ENCODE data around the gene DGAT2L6. TPM values are rescaled to one million over a fixed set of nuclear protein-coding genes. Genes with fewer than 3 reads are reported as not detected.

DGAT2L6 gene
- polyA plus RNA-seq, 1 of the 3 experiments (the other 2 are of a cell fraction) = 0.05 TPM

GRCh38 chrX:70252491-70252890 is 75.2 kb downstream of the DGAT2L6 start:
- TF ChIP-seq USF1 (IDR thresholded peaks at IDR 0.05; ENCODE audit: borderline replicate concordance, low read depth) (no peak), FOXM1 (IDR thresholded peaks at IDR 0.05; ENCODE audit: low read depth) (no peak), MAX (IDR thresholded peaks at IDR 0.05; ENCODE audit: low read depth) (no peak)
- Histone ChIP-seq H3K27me3 (ENCODE audit: insufficient read depth) (no peaks in the 10 kb centered on the region), H3K9me3 (no peaks in the 10 kb centered on the region), H2AFZ (ENCODE audit: low read depth) (no peak overlapping the region), H3K9ac (no peak overlapping the region), H3K4me2 (no peak overlapping the region), H3K27ac (ENCODE audit: low read depth in 2 of 2, low read length in 1 of 2) (no peak overlapping the region), H3K36me3 (replicated peaks in 1 of 2; ENCODE audit: control insufficient read depth in 1 of 2, insufficient read depth in 2 of 2, low read length in 1 of 2) (no peaks in the 10 kb centered on the region), H3F3A (replicated peaks; ENCODE audit: insufficient read depth) (no peaks in the 10 kb centered on the region), H3K79me2 (ENCODE audit: insufficient read depth) (no peaks in the 10 kb centered on the region), H3K9me2 (no peaks in the 10 kb centered on the region), H4K20me1 (ENCODE audit: insufficient read depth) (no peaks in the 10 kb centered on the region), H3K4me1 (ENCODE audit: control insufficient read depth in 1 of 2, insufficient read depth in 2 of 2, low read depth in 1 of 2, low read length in 1 of 2) (no peaks in the 10 kb centered on the region), H3K4me3 (ENCODE audit: low read depth in 2 of 2, low read length in 1 of 2) (no peak overlapping the region)
- POLR2A ChIA-PET = no interaction called here
- DNase-seq = no peak
- CTCF ChIA-PET = no interaction called here
- WGBS (ENCODE audit: low lambda C conversion rate) = 2% methylated on average over 2 of the region's 2 CpGs

- Histone ChIP-seq H3K27ac (ENCODE audit: low read depth in 2 of 2, low read length in 1 of 2) (no peak overlapping the region), H3K4me2 (no peak overlapping the region), H3K9me2 (no peaks in the 10 kb centered on the region), H2AFZ (ENCODE audit: low read depth) (no peak overlapping the region), H3K4me1 (ENCODE audit: control insufficient read depth in 1 of 2, insufficient read depth in 2 of 2, low read depth in 1 of 2, low read length in 1 of 2) (no peaks in the 10 kb centered on the region), H3K9ac (no peak overlapping the region), H3K9me3 (no peaks in the 10 kb centered on the region), H3K36me3 (replicated peaks in 1 of 2; ENCODE audit: control insufficient read depth in 1 of 2, insufficient read depth in 2 of 2, low read length in 1 of 2) (no peaks in the 10 kb centered on the region), H4K20me1 (ENCODE audit: insufficient read depth) (no peaks in the 10 kb centered on the region), H3K79me2 (ENCODE audit: insufficient read depth) (no peaks in the 10 kb centered on the region), H3K4me3 (ENCODE audit: low read depth in 2 of 2, low read length in 1 of 2) (no peak overlapping the region), H3F3A (replicated peaks; ENCODE audit: insufficient read depth) (no peaks in the 10 kb centered on the region), H3K27me3 (ENCODE audit: insufficient read depth) (no peaks in the 10 kb centered on the region)
- 25% methylated on average over 3 of the region's 3 CpGs for WGBS (ENCODE audit: low lambda C conversion rate)
- no peak for DNase-seq
- ChIA-PET CTCF (no interaction called here), POLR2A (no interaction called here)
- no peak for TF ChIP-seq CHD2 (IDR thresholded peaks at IDR 0.05; ENCODE audit: low read length, partially characterized antibody)
- no peak for TF ChIP-seq ELF1 (IDR thresholded peaks at IDR 0.05)
- TF ChIP-seq EZH2phosphoT487 (IDR thresholded peaks at IDR 0.05; ENCODE audit: borderline replicate concordance, low read depth) = no peak
- no peak for TF ChIP-seq FOSL2 (IDR thresholded peaks at IDR 0.05; ENCODE audit: borderline replicate concordance, low read depth)
- TF ChIP-seq RCOR1 (IDR thresholded peaks at IDR 0.05; ENCODE audit: low read length) = no peak
- no peak for TF ChIP-seq ZBTB33 (IDR thresholded peaks at IDR 0.05; ENCODE audit: borderline replicate concordance, low read depth)
- TF ChIP-seq IRF3 (IDR thresholded peaks at IDR 0.05; ENCODE audit: low read depth, low read length) = no peak
- no peak for TF ChIP-seq RXRA (IDR thresholded peaks at IDR 0.05; ENCODE audit: borderline replicate concordance, low read depth)
- TF ChIP-seq GATA2 (CRISPR knock-in tag; IDR thresholded peaks at IDR 0.05) = no peak
- no peak for TF ChIP-seq FOXJ3 (CRISPR knock-in tag; IDR thresholded peaks at IDR 0.05)
- TF ChIP-seq SIN3A (IDR thresholded peaks at IDR 0.05; ENCODE audit: borderline replicate concordance, low read depth, low read length) = no peak
- no peak for TF ChIP-seq JUND (IDR thresholded peaks at IDR 0.05)
- TF ChIP-seq GABPA (IDR thresholded peaks at IDR 0.05; ENCODE audit: low read depth) = no peak
- TF ChIP-seq SMC3 (IDR thresholded peaks at IDR 0.05; ENCODE audit: low read depth, low read length) = no peak
- TF ChIP-seq TEAD4 (IDR thresholded peaks at IDR 0.05; ENCODE audit: borderline replicate concordance, insufficient read depth) = no peak
- no peak for TF ChIP-seq POLR2AphosphoS5 (IDR thresholded peaks at IDR 0.05; ENCODE audit: low read depth, low read length)
- TF ChIP-seq MAX (IDR thresholded peaks at IDR 0.05; ENCODE audit: low read depth) = no peak
- TF ChIP-seq PBX3 (IDR thresholded peaks at IDR 0.05) = no peak
- no peak for TF ChIP-seq EP300 (IDR thresholded peaks at IDR 0.05; ENCODE audit: borderline replicate concordance in 1 of 2, low read depth in 1 of 2, low read length in 1 of 2)
Observed at GRCh38 chrX:70253377-70254062, 76.2 kb downstream of the DGAT2L6 start.
